Caco-2 (cell line): ENCODE data around the gene TSC22D3. TPM values are rescaled to one million over a fixed set of nuclear protein-coding genes. Genes with fewer than 3 reads are reported as not detected.

ENCODE experiments used
- BruUV-seq: library from RNA; stranded (reverse); fragments of 400-500 nt; replicated peaks from 2 replicates; lab custom pipeline; 2021; lab: Mats Ljungman, UMichigan
- CTCF ChIA-PET: fragments of 300-600 bp; sonication (Branson Sonifier 250); formaldehyde crosslinking; loops from one replicate; lab custom pipeline; 2022; ENCODE audit warnings: antibody characterized with exemption; lab: Charles Lee
- POLR2A ChIA-PET: fragments of 300-600 bp; sonication (Branson Sonifier 250); formaldehyde crosslinking; loops from one replicate; lab custom pipeline; 2022; ENCODE audit warnings: antibody characterized with exemption; lab: Charles Lee
- DNase-seq, 2 experiments: peaks; one replicate each; pipeline versions ENCODE4 v3.0.0 to v3.0.0-alpha.2; 2020 to 2022
- H3K27me3 ChIP-seq: replicated peaks from 2 replicates; pipeline ENCODE4 v1.6.0; 2011; ENCODE audit warnings: low read length; ENCODE audit not compliant: control insufficient read depth, insufficient read depth
- H3K36me3 ChIP-seq: 2 replicates; pipeline ENCODE4 v1.5.1; 2011; ENCODE audit warnings: low read length; ENCODE audit not compliant: control insufficient read depth, insufficient read depth
- H3K4me1 ChIP-seq: fragments of 250-450 bp; sonication (Bioruptor Pico); 2 replicates; pipeline ENCODE4 v1.5.1; 2020; ENCODE audit warnings: mild to moderate bottlenecking
- H3K4me3 ChIP-seq: 2 replicates; pipeline ENCODE4 v1.5.1; 2011; ENCODE audit warnings: low read depth, mild to moderate bottlenecking, control low read depth, low read length
- H3K9me3 ChIP-seq: fragments of 250-450 bp; sonication (Bioruptor Pico); 2 replicates; pipeline ENCODE4 v1.5.1; 2020; ENCODE audit warnings: mild to moderate bottlenecking, moderate library complexity
- H3K27ac Mint-ChIP-seq: one replicate; pipeline ENCODE4 v1.8.0; 2022; ENCODE audit warnings: mixed read lengths; ENCODE audit not compliant: unreplicated experiment
- H3K27me3 Mint-ChIP-seq: one replicate; pipeline ENCODE4 v1.8.0; 2022; ENCODE audit warnings: mixed read lengths; ENCODE audit not compliant: insufficient read depth, unreplicated experiment
- H3K36me3 Mint-ChIP-seq: one replicate; pipeline ENCODE4 v1.8.0; 2022; ENCODE audit warnings: mild to moderate bottlenecking, mixed read lengths; ENCODE audit not compliant: insufficient read depth, unreplicated experiment
- H3K4me1 Mint-ChIP-seq: one replicate; pipeline ENCODE4 v1.8.0; 2022; ENCODE audit warnings: low read depth, mixed read lengths; ENCODE audit not compliant: unreplicated experiment
- H3K4me3 Mint-ChIP-seq: one replicate; pipeline ENCODE4 v1.8.0; 2022; ENCODE audit warnings: mild to moderate bottlenecking, moderate library complexity, mixed read lengths; ENCODE audit not compliant: unreplicated experiment
- H3K9me3 Mint-ChIP-seq: one replicate; pipeline ENCODE4 v1.8.0; 2022; ENCODE audit warnings: mixed read lengths; ENCODE audit not compliant: unreplicated experiment
- CTCF ChIP-seq, 2 experiments: fragments of 200-600 bp in 1 of 2; IDR thresholded peaks; 1 replicate in 1 of 2; 2 replicates in 1 of 2; pipeline versions ENCODE4 v1.5.1 to v1.8.0; 2011 to 2022; ENCODE audit warnings: antibody characterized with exemption in 1 of 2, control low read depth in 1 of 2, inconsistent platforms in 1 of 2, low read depth in 1 of 2, low read length in 1 of 2, mild to moderate bottlenecking in 1 of 2, moderate library complexity in 1 of 2; ENCODE audit not compliant: insufficient read depth in 1 of 2, severe bottlenecking in 1 of 2, unreplicated experiment in 1 of 2
- intact Hi-C: fragments of 100-400 bp; cut with micrococcal nuclease; formaldehyde crosslinking; loops from one replicate; pipeline ENCODE4 v1.10.0; 2022; ENCODE audit not compliant: unreplicated experiment
- total RNA-seq: library from RNA; stranded (reverse); gene quantifications from 2 replicates; pipeline ENCODE4 v1.2.3, GENCODE V29; 2022

Gene TSC22D3
- total RNA-seq, 1 experiment from 2014 or later: 2.2 TPM

GRCh38 chrX:107712231-107713202 is 63.1 kb downstream of the TSC22D3 start:
- intact Hi-C loops: no loop called here
- no peak for TF ChIP-seq CTCF (IDR thresholded peaks at IDR 0.05; ENCODE audit: insufficient read depth in 1 of 2, low read depth in 1 of 2, low read length in 1 of 2, severe bottlenecking in 1 of 2, unreplicated experiment in 1 of 2)
- peak overlapping the region; percentile 28 for H3K27ac Mint-ChIP-seq
- H3K4me3 ChIP-seq: no peak overlapping the region
- H3K9me3 ChIP-seq: no peaks in the 10 kb centered on the region
- peaks cover 6% of the 10 kb centered on the region for H3K36me3 Mint-ChIP-seq
- H3K4me1 ChIP-seq: no peaks in the 10 kb centered on the region
- no peaks in the 10 kb centered on the region for H3K27me3 ChIP-seq
- no peaks in the 10 kb centered on the region for H3K36me3 ChIP-seq
- no peaks in the 10 kb centered on the region for H3K9me3 Mint-ChIP-seq
- no TSS peak for BruUV-seq
- ChIA-PET CTCF (no interaction called here), POLR2A (no interaction called here)
- H3K4me3 Mint-ChIP-seq: no peak overlapping the region
- no peak for DNase-seq
- H3K4me1 Mint-ChIP-seq: peaks cover 13% of the 10 kb centered on the region
- H3K27me3 Mint-ChIP-seq: no peaks in the 10 kb centered on the region

GRCh38 chrX:107711521-107712181 is 63.9 kb downstream of the TSC22D3 start:
- intact Hi-C loops: no loop called here
- H3K4me3 ChIP-seq: no peak overlapping the region
- peak overlapping the region; percentile 84 for H3K27ac Mint-ChIP-seq
- H3K27me3 Mint-ChIP-seq: no peaks in the 10 kb centered on the region
- DNase-seq: no peak
- H3K36me3 ChIP-seq: no peaks in the 10 kb centered on the region
- peaks cover 6% of the 10 kb centered on the region for H3K36me3 Mint-ChIP-seq
- no peaks in the 10 kb centered on the region for H3K4me1 ChIP-seq
- no TSS peak for BruUV-seq
- no peaks in the 10 kb centered on the region for H3K27me3 ChIP-seq
- H3K4me3 Mint-ChIP-seq: peak overlapping the region; percentile 38
- H3K9me3 Mint-ChIP-seq: no peaks in the 10 kb centered on the region
- ChIA-PET CTCF (interaction anchor here (1.0 kb wide), 1 partner anchor 39 kb away, joined by 3 read pairs; no protein-coding TSS in a partner anchor), POLR2A (no interaction called here)
- no peak for TF ChIP-seq CTCF (IDR thresholded peaks at IDR 0.05; ENCODE audit: insufficient read depth in 1 of 2, low read depth in 1 of 2, low read length in 1 of 2, severe bottlenecking in 1 of 2, unreplicated experiment in 1 of 2)
- peaks cover 10% of the 10 kb centered on the region for H3K4me1 Mint-ChIP-seq
- H3K9me3 ChIP-seq: no peaks in the 10 kb centered on the region

- H3K4me3 Mint-ChIP-seq: peak overlapping the region; percentile 38
- peak; percentile 40 to 58 for DNase-seq
- no TSS peak for BruUV-seq
- no peak for TF ChIP-seq CTCF (IDR thresholded peaks at IDR 0.05; ENCODE audit: insufficient read depth in 1 of 2, low read depth in 1 of 2, low read length in 1 of 2, severe bottlenecking in 1 of 2, unreplicated experiment in 1 of 2)
- Histone ChIP-seq H3K4me1 (no peaks in the 10 kb centered on the region), H3K36me3 (no peaks in the 10 kb centered on the region), H3K4me3 (no peak overlapping the region), H3K9me3 (no peaks in the 10 kb centered on the region), H3K27me3 (no peaks in the 10 kb centered on the region)
- H3K9me3 Mint-ChIP-seq: no peaks in the 10 kb centered on the region
- intact Hi-C loops: no loop called here
- no peaks in the 10 kb centered on the region for H3K27me3 Mint-ChIP-seq
- CTCF ChIA-PET: interaction anchor here (1.0 kb wide), 1 partner anchor 38 kb away, joined by 3 read pairs; no protein-coding TSS in a partner anchor
- H3K4me1 Mint-ChIP-seq: peaks cover 10% of the 10 kb centered on the region
- H3K36me3 Mint-ChIP-seq: peaks cover 6% of the 10 kb centered on the region
- H3K27ac Mint-ChIP-seq: peak overlapping the region; percentile 84
- POLR2A ChIA-PET: no interaction called here
These were observed 64.8 kb downstream of the TSC22D3 start for GRCh38 chrX:107710617-107711391.
